Ovary (tissue), 9 donors: ENCODE results near the gene MTERF4. TPM values are rescaled to one million over a fixed set of nuclear protein-coding genes. Genes with fewer than 3 reads are reported as not detected.

ENCODE experiments used
- DNase-seq, 5 donors: peaks; one replicate each; pipeline ENCODE4 v3.0.0-alpha.2; 2019 to 2020
- H3K27ac ChIP-seq, 2 donors: fragments of 200-600 bp; one replicate each; pipeline versions ENCODE4 v1.5.1 to v1.8.0; 2019 to 2022
- H3K27me3 ChIP-seq: fragments of 200-600 bp; one replicate; pipeline ENCODE4 v1.8.0; 2022
- H3K36me3 ChIP-seq: fragments of 200-600 bp; sonication (generic); one replicate; pipeline ENCODE4 v1.5.1; 2019
- H3K4me1 ChIP-seq: one replicate; pipeline ENCODE4 v1.8.1; 2013; ENCODE audit warnings: mild to moderate bottlenecking, moderate library complexity; ENCODE audit not compliant: insufficient read depth
- H3K4me3 ChIP-seq: fragments of 200-600 bp; sonication (generic); one replicate; pipeline ENCODE4 v1.5.1; 2017
- H3K9me3 ChIP-seq, 2 donors: fragments of 200-600 bp in 1 of 2; sonication (generic) in 1 of 2; one replicate each; pipeline versions ENCODE4 v1.5.1 to v1.8.1; 2013 to 2019; ENCODE audit warnings: mild to moderate bottlenecking in 1 of 2, moderate library complexity in 1 of 2
- CTCF ChIP-seq, 3 donors: fragments of 450-650 bp in 2 of 3; fragments of 200-600 bp in 1 of 3; IDR thresholded peaks; one replicate each; pipeline versions ENCODE4 v1.5.1 to v1.8.0; 2016 to 2022; ENCODE audit warnings: antibody characterized with exemption in 3 of 3, mild to moderate bottlenecking in 1 of 3
- EP300 ChIP-seq: sonication (generic); formaldehyde crosslinking; IDR thresholded peaks from one replicate; pipeline ENCODE4 v1.6.1; 2017; ENCODE audit warnings: antibody characterized with exemption
- POLR2A ChIP-seq: fragments of 450-650 bp; IDR thresholded peaks from one replicate; pipeline ENCODE4 v1.6.1; 2017; ENCODE audit warnings: antibody characterized with exemption, mild to moderate bottlenecking, moderate library complexity
- WGBS, 3 donors: extraction: QIAGEN DNeasy Blood & Tissue Kit in 1 of 3; methylation state at CpG; one replicate each; pipeline versions ENCODE4 v1.1.5 to v1.1.7; 2013 to 2017; 5-methylcytosine and 5-hydroxymethylcytosine counted together
- intact Hi-C, 4 donors: fragments of 100-400 bp; cut with DNase I; formaldehyde crosslinking; loops; one replicate each; pipeline versions ENCODE4 v1.11.0 to v1.15.1; 2022 to 2023
- polyA plus RNA-seq, 2 donors: library from polyadenylated mRNA; stranded (reverse); fragments of 200-250 nt in 1 of 2; fragments of 350-450 nt in 1 of 2; fragmentation: Illumina TruSeq in 1 of 2; extraction: RNeasy Lipid Tissue Mini Kit (QIAGEN cat#74804) in 1 of 2; gene quantifications; one replicate each; pipeline ENCODE4 v1.2.3, GENCODE V29; 2013 to 2014
- small RNA-seq: library from RNA; depleted of rRNA; stranded (forward); fragments of <200 nt; gene quantifications from one replicate; pipeline ENCODE3, GENCODE V24; 2016
- total RNA-seq, 7 donors: library from RNA; depleted of rRNA in 2 of 7; stranded (reverse); fragments of >200 nt in 2 of 7; fragmentation: NEBNext Ultra II Directional in 3 of 7; extraction: Animal tissue kit (Norgen Biotek cat#: 25700) in 3 of 7; gene quantifications; one replicate each; pipeline versions ENCODE4 v1.1.0 to v1.2.4, GENCODE V29; 2016 to 2023
- donor health status: DM: no; HTN: no; CAD: no; lungs with moderate emphysema.
- donor health status: DM: no; HTN: no; CAD: no.
- donor health status: Bipolar disorder and iron deficiency.
- donor health status: DM: yes; HTN: yes; CAD: no.
- donor health status: DM: no; HTN: no; CAD: no.
- donor health status: DM: yes; HTN: yes; CAD: no.

MTERF4 gene
- total and polyA plus RNA-seq, 9 donors = 24.8 to 60.7 (median 41.6) TPM

- H3K27me3 ChIP-seq = no peaks in the 10 kb centered on the region
- no peak overlapping the region for H3K27ac ChIP-seq
- H3K4me1 ChIP-seq = no peaks in the 10 kb centered on the region
- no peak for DNase-seq
- no peaks in the 10 kb centered on the region for H3K36me3 ChIP-seq
- intact Hi-C loops = no loop called here
- no peak for TF ChIP-seq POLR2A
- no peak for TF ChIP-seq CTCF (IDR thresholded peaks at IDR 0.05)
- no peak for TF ChIP-seq EP300
- no peak overlapping the region for H3K4me3 ChIP-seq
- 79 to 80% (median 79%) methylated on average over 6 of the region's 6 CpGs for WGBS, 3 donors
- H3K9me3 ChIP-seq = no peaks in the 10 kb centered on the region
These were observed 54.7 kb downstream of the MTERF4 start for GRCh38 chr2:241047253-241048010.

Small RNA genes within 50 kb of the gene (small RNA-seq; reads per million reads assigned to genes)
- not detected for gene AC005237.2

Other genes with a start within 250 kb of the MTERF4 start
- gene AGXT, start 233.5 kb downstream of the MTERF4 start, total RNA-seq = under 1 TPM in 2 of 7 donors, not detected in 5; 0.25 to 0.79 TPM
- under 1 TPM in 1 of 2 donors, not detected in 1; 0.04 TPM for gene AGXT, start 233.5 kb downstream of the MTERF4 start, polyA plus RNA-seq
- under 1 TPM in 4 of 7 donors, not detected in 3; 0.12 to 0.48 (median 0.34) TPM for gene MAB21L4, start 206.1 kb downstream of the MTERF4 start, total RNA-seq
- under 1 TPM in 1 of 2 donors, not detected in 1; 0.04 TPM for gene MAB21L4, start 206.1 kb downstream of the MTERF4 start, polyA plus RNA-seq
- 1 to 10 TPM in 5 of 7 donors, under 1 TPM in 2; 0.15 to 6.1 (median 1.6) TPM for gene CROCC2, start 196.0 kb downstream of the MTERF4 start, total RNA-seq
- gene CROCC2, start 196.0 kb downstream of the MTERF4 start, polyA plus RNA-seq = under 1 TPM in 1 of 2 donors, not detected in 1; 0.18 TPM
- 10 to 100 TPM; 32.7 to 69.5 (median 50.3) TPM for gene SNED1, start 103.7 kb downstream of the MTERF4 start, total RNA-seq
- 10 to 100 TPM; 16.7 to 29.5 TPM for gene SNED1, start 103.7 kb downstream of the MTERF4 start, polyA plus RNA-seq
- 10 to 100 TPM in 2 of 7 donors, 1 to 10 TPM in 5; 2.4 to 13.4 (median 7.4) TPM for gene PASK, start 47.2 kb upstream of the MTERF4 start, total RNA-seq
- gene PASK, start 47.2 kb upstream of the MTERF4 start, polyA plus RNA-seq = 10 to 100 TPM in 1 of 2 donors, 1 to 10 TPM in 1; 2.9 to 12.8 TPM
- gene PPP1R7, start 48.2 kb upstream of the MTERF4 start, total RNA-seq = 10 to 100 TPM; 21.9 to 55.3 (median 37.8) TPM
- gene PPP1R7, start 48.2 kb upstream of the MTERF4 start, polyA plus RNA-seq = 100 to 1,000 TPM in 1 of 2 donors, 10 to 100 TPM in 1; 56.0 to 120 TPM
- gene ANO7, start 86.4 kb upstream of the MTERF4 start, total RNA-seq = 1 to 10 TPM in 6 of 7 donors, under 1 TPM in 1; 0.92 to 6.5 (median 2.2) TPM
- 1 to 10 TPM in 1 of 2 donors, under 1 TPM in 1; 0.87 to 2.0 TPM for gene ANO7, start 86.4 kb upstream of the MTERF4 start, polyA plus RNA-seq
- 100 to 1,000 TPM; 158 to 424 (median 359) TPM for gene HDLBP, start 213.4 kb upstream of the MTERF4 start, total RNA-seq
- 100 to 1,000 TPM; 145 to 616 TPM for gene HDLBP, start 213.4 kb upstream of the MTERF4 start, polyA plus RNA-seq
- gene SEPTIN2, start 213.6 kb upstream of the MTERF4 start, total RNA-seq = 100 to 1,000 TPM; 185 to 394 (median 328) TPM
- gene SEPTIN2, start 213.6 kb upstream of the MTERF4 start, polyA plus RNA-seq = 100 to 1,000 TPM; 184 to 403 TPM